ENCODE measurements around the gene CTBP2. TPM values are rescaled to one million over a fixed set of nuclear protein-coding genes. Genes with fewer than 3 reads are reported as not detected.

The CTBP2 gene
- total and polyA plus RNA-seq, 10 of the 15 experiments (the other 5 are each of a cell fraction or from before 2014, with no cell fraction given): 0.02 to 0.72 (median 0.06) TPM; not detected in 2

- ChIA-PET POLR2A (no interaction called here), SMC1A (ENCODE audit: uncharacterized antibody, unreplicated experiment) (interaction anchor here (0.7 to 1.6 kb wide), 2 partner anchors 11 to 15 kb away, joined by 3 read pairs; no protein-coding TSS in a partner anchor), RAD21 (ENCODE audit: unreplicated experiment) (no interaction called here), CTCF (interaction anchor here (0.7 to 1.2 kb wide), 3 partner anchors 14 to 520 kb away, joined by 3 read pairs; no protein-coding TSS in a partner anchor)
- WGBS (ENCODE audit: insufficient coverage, insufficient replicate concordance, low lambda C conversion rate, missing lambda C conversion rate): 48% methylated on average over 14 of the region's 14 CpGs
- H2AFZ ChIP-seq (ENCODE audit: control insufficient read depth, low read depth, low read length): no peak overlapping the region
- H3K4me2 ChIP-seq (ENCODE audit: control insufficient read depth, insufficient read depth): no peak overlapping the region
- no peaks in the 10 kb centered on the region for H3K36me3 ChIP-seq (ENCODE audit: control insufficient read depth in 2 of 2, insufficient read depth in 2 of 2, low read length in 1 of 2)
- H3K9ac ChIP-seq (ENCODE audit: control insufficient read depth, insufficient read depth, low read length): no peak overlapping the region
- H3K4me3 ChIP-seq: no peak overlapping the region
- peaks cover 2 to 13% of the 10 kb centered on the region in 2 experiments for H3K27me3 ChIP-seq (replicated peaks in 1 of 2; ENCODE audit: control insufficient read depth in 2 of 2, insufficient read depth in 2 of 2, low read length in 1 of 2)
- FAIRE-seq (no peak), DNase-seq (ENCODE audit: low read depth, low spot score) (no peak), ATAC-seq (no peak)
- intact Hi-C loops (cut with micrococcal nuclease; ENCODE audit: unreplicated experiment) (no loop called here), in situ Hi-C loops (cut with MboI) (no loop called here)
- no peaks in the 10 kb centered on the region for H4K20me1 ChIP-seq (ENCODE audit: control insufficient read depth, insufficient read depth)
- TF ChIP-seq MEF2A (IDR thresholded peaks at IDR 0.05; ENCODE audit: insufficient read depth, low read depth, low read length): no peak
- no peak for TF ChIP-seq STAT3 (IDR thresholded peaks at IDR 0.05; ENCODE audit: low read depth, low read length)
- TF ChIP-seq ZNF217 (IDR thresholded peaks at IDR 0.05): no peak
- TF ChIP-seq BCL11A (IDR thresholded peaks at IDR 0.05; ENCODE audit: low read depth, low read length): no peak
- TF ChIP-seq SREBF2 (IDR thresholded peaks at IDR 0.05; ENCODE audit: low read length): no peak
- BruUV-seq (replicated peaks): no TSS peak
- no peak overlapping the region for H3K27ac ChIP-seq (ENCODE audit: control insufficient read depth, insufficient read depth)
- no peaks in the 10 kb centered on the region; the same call in 1 of the 3 replicates for H3K9me3 ChIP-seq (replicated peaks; ENCODE audit: control insufficient read depth, insufficient read depth, low read length)
- no peaks in the 10 kb centered on the region for H3K4me1 ChIP-seq (ENCODE audit: control insufficient read depth, insufficient read depth, low read length)
- no peaks in the 10 kb centered on the region for H3K79me2 ChIP-seq (ENCODE audit: control insufficient read depth, insufficient read depth, low read length)
These were observed 110.0 kb downstream of the CTBP2 start for GRCh38 chr10:125050383-125050782.

DNA sequence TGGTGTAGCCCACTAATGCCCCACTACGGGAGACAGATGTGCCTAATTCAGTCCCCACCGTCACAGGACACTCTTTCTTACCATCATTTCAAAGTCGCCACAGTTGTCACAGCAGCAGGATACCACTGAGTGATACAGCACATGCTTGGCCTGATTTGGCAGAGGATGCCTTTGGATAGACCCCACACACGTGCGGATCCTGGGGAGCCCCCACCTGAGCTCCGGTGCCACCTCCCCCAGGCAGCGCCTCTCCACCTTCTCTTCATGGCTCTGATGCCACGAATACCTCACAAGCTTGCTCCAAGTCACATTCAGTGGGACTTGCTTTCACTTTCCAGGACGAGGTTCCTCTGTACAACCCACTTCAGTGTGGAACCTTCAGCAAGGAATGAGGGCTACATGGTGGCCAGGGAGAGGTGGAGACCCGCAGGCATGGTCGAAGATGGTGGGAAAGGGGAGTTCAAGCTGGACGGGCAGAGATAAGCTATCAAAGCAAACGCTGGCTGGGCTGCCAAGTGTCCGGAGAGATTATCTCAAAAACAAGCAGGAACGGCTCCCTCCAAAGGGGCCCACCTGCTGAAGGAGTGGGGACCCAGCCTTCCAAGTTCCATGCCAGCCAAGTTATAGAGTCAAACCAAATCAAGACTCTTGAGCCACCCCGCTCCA, 111.0 kb downstream of the CTBP2 start:
- in situ Hi-C loops (cut with MboI): loop anchor here (5.0 kb wide), 2 partner anchors 293 to 583 kb away; no protein-coding TSS in a partner anchor
- SMC1A ChIA-PET (ENCODE audit: uncharacterized antibody, unreplicated experiment): interaction anchor here (1.6 kb wide), 1 partner anchor 12 kb away, joined by 3 read pairs; no protein-coding TSS in a partner anchor
- H3K9me3 ChIP-seq (replicated peaks; ENCODE audit: control insufficient read depth, insufficient read depth, low read length): no peaks in the 10 kb centered on the region; the same call in 1 of the 3 replicates
- no peak overlapping the region for H3K27ac ChIP-seq (ENCODE audit: control insufficient read depth, insufficient read depth)
- H3K4me1 ChIP-seq (ENCODE audit: control insufficient read depth, insufficient read depth, low read length): no peaks in the 10 kb centered on the region
- H2AFZ ChIP-seq (ENCODE audit: control insufficient read depth, low read depth, low read length): no peak overlapping the region
- intact Hi-C loops (cut with micrococcal nuclease; ENCODE audit: unreplicated experiment): loop anchor here (2.0 kb wide), 1 partner anchor 95 kb away; no protein-coding TSS in a partner anchor
- RAD21 ChIA-PET (ENCODE audit: unreplicated experiment): no interaction called here
- CTCF ChIA-PET: no interaction called here
- no peaks in the 10 kb centered on the region for H3K36me3 ChIP-seq (ENCODE audit: control insufficient read depth in 2 of 2, insufficient read depth in 2 of 2, low read length in 1 of 2)
- H3K4me2 ChIP-seq (ENCODE audit: control insufficient read depth, insufficient read depth): no peak overlapping the region
- H3K27me3 ChIP-seq (replicated peaks in 1 of 2; ENCODE audit: control insufficient read depth in 2 of 2, insufficient read depth in 2 of 2, low read length in 1 of 2): peaks cover 2 to 11% of the 10 kb centered on the region in 2 experiments
- WGBS (ENCODE audit: insufficient coverage, insufficient replicate concordance, low lambda C conversion rate, missing lambda C conversion rate): 27% methylated on average over 16 of the region's 16 CpGs
- no peaks in the 10 kb centered on the region for H3K79me2 ChIP-seq (ENCODE audit: control insufficient read depth, insufficient read depth, low read length)
- DNase-seq (ENCODE audit: low read depth, low spot score): no peak
- H3K4me3 ChIP-seq: no peak overlapping the region
- ATAC-seq: no peak
- POLR2A ChIA-PET: no interaction called here
- no peak for TF ChIP-seq IKZF2 (IDR thresholded peaks at IDR 0.05)
- no peak for TF ChIP-seq EZH2 (IDR thresholded peaks at IDR 0.05; ENCODE audit: borderline replicate concordance, control insufficient read depth, low read depth, low read length)
- TF ChIP-seq CHD1 (IDR thresholded peaks at IDR 0.05; ENCODE audit: low read depth, low read length): no peak
- TF ChIP-seq, protein P1, sequence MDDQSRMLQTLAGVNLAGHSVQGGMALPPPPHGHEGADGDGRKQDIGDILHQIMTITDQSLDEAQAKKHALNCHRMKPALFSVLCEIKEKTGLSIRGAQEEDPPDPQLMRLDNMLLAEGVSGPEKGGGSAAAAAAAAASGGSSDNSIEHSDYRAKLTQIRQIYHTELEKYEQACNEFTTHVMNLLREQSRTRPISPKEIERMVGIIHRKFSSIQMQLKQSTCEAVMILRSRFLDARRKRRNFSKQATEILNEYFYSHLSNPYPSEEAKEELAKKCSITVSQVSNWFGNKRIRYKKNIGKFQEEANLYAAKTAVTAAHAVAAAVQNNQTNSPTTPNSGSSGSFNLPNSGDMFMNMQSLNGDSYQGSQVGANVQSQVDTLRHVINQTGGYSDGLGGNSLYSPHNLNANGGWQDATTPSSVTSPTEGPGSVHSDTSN (IDR thresholded peaks at IDR 0.05; ENCODE audit: insufficient replicate concordance, low read depth, low read length): no peak
- H3K9ac ChIP-seq (ENCODE audit: control insufficient read depth, insufficient read depth, low read length): no peak overlapping the region
- no TSS peak for BruUV-seq (replicated peaks)
- no peaks in the 10 kb centered on the region for H4K20me1 ChIP-seq (ENCODE audit: control insufficient read depth, insufficient read depth)
- FAIRE-seq: no peak

Data from GM12878 (cell line).